Iris pigment epithelial cell (primary cell): ENCODE results near the gene TEX51.

Experiments used
- DNase-seq: peaks from one replicate; pipeline ENCODE4 v3.0.0-alpha.2; 2011; ENCODE audit warnings: low read depth

TEX51 gene

GRCh38 chr2:126893606-126894005 is 5.1 kb upstream of the TEX51 start:
- no peak for DNase-seq

GRCh38 chr2:126894082-126894481 is 4.6 kb upstream of the TEX51 start:
- DNase-seq: no peak

GRCh38 chr2:126894585-126895182 is 4.0 kb upstream of the TEX51 start:
- no peak for DNase-seq

GRCh38 chr2:126895336-126895735 is 3.4 kb upstream of the TEX51 start:
- DNase-seq: no peak

GRCh38 chr2:126896471-126896870 is 2.2 kb upstream of the TEX51 start:
- DNase-seq: no peak

GRCh38 chr2:126899616-126900185 is 1.0 kb downstream of the TEX51 start:
- no peak for DNase-seq

GRCh38 chr2:126900646-126901319 is 2.1 kb downstream of the TEX51 start:
- no peak for DNase-seq

- no peak for DNase-seq
These were observed 2.8 kb downstream of the TEX51 start for GRCh38 chr2:126901459-126901858.

GRCh38 chr2:126902152-126902835 is 3.6 kb downstream of the TEX51 start:
- no peak for DNase-seq

- no peak for DNase-seq
These were observed 4.2 kb downstream of the TEX51 start for GRCh38 chr2:126902859-126903258.

GRCh38 chr2:126905991-126906390 is 7.3 kb downstream of the TEX51 start:
- no peak for DNase-seq

GRCh38 chr2:126906781-126907180 is 8.1 kb downstream of the TEX51 start:
- DNase-seq: no peak

- no peak for DNase-seq
These were observed 9.0 kb downstream of the TEX51 start for GRCh38 chr2:126907671-126908070.

- DNase-seq: no peak
These were observed 10.1 kb downstream of the TEX51 start for GRCh38 chr2:126908721-126909177.

- no peak for DNase-seq
These were observed 10.7 kb downstream of the TEX51 start for GRCh38 chr2:126909366-126909765.

GRCh38 chr2:126909781-126910180 is 11.1 kb downstream of the TEX51 start:
- DNase-seq: no peak

- no peak for DNase-seq
These were observed 11.9 kb downstream of the TEX51 start for GRCh38 chr2:126910637-126911036.

GRCh38 chr2:126911111-126911796 is 12.6 kb downstream of the TEX51 start:
- no peak for DNase-seq

- DNase-seq: no peak
These were observed 13.5 kb downstream of the TEX51 start for GRCh38 chr2:126912201-126912600.

- no peak for DNase-seq
These were observed 14.6 kb downstream of the TEX51 start for GRCh38 chr2:126913329-126913728.

- DNase-seq: no peak
These were observed 15.4 kb downstream of the TEX51 start for GRCh38 chr2:126913881-126914615.
